Measurements from ENCODE around the gene CRACR2B. TPM values are rescaled to one million over a fixed set of nuclear protein-coding genes. Genes with fewer than 3 reads are reported as not detected.

CRACR2B gene
- total RNA-seq, 1 donor from 2014 or later, result 8.0 TPM

Other genes starting within 250 kb of the CRACR2B start
- 50.9 and 55.3 TPM in 2 replicates for gene IRF7, start 212.0 kb upstream of the CRACR2B start, total RNA-seq
- gene CDHR5, start 203.0 kb upstream of the CRACR2B start, total RNA-seq, result 0.07 TPM in 1 of 2 replicates, not detected in the other
- not detected in 2 replicates for gene SCT, start 200.7 kb upstream of the CRACR2B start, total RNA-seq
- gene DRD4, start 190.7 kb upstream of the CRACR2B start, total RNA-seq, result 0.14 and 0.39 TPM in 2 replicates
- gene DEAF1, start 132.7 kb upstream of the CRACR2B start, total RNA-seq, result 49.3 and 52.6 TPM in 2 replicates
- 21.9 and 22.6 TPM in 2 replicates for gene TMEM80, start 132.1 kb upstream of the CRACR2B start, total RNA-seq
- gene EPS8L2, start 121.7 kb upstream of the CRACR2B start, total RNA-seq, result 12.3 and 12.6 TPM in 2 replicates
- 261 and 277 TPM in 2 replicates for gene TALDO1, start 80.5 kb upstream of the CRACR2B start, total RNA-seq
- gene GATD1, start 50.4 kb upstream of the CRACR2B start, total RNA-seq, result 60.8 and 61.5 TPM in 2 replicates
- gene CEND1, start 37.8 kb upstream of the CRACR2B start, total RNA-seq, result 1.6 and 2.0 TPM in 2 replicates
- 57.4 and 57.9 TPM in 2 replicates for gene SLC25A22, start 29.6 kb upstream of the CRACR2B start, total RNA-seq
- gene PIDD1, start 22.7 kb upstream of the CRACR2B start, total RNA-seq, result 40.1 and 41.9 TPM in 2 replicates
- gene RPLP2, start 18.0 kb upstream of the CRACR2B start, total RNA-seq, result 2,156 and 2,169 TPM in 2 replicates
- gene PNPLA2, start 9.0 kb upstream of the CRACR2B start, total RNA-seq, result 43.0 and 50.3 TPM in 2 replicates
- 41.4 and 42.4 TPM in 2 replicates for gene CD151, start 5.0 kb downstream of the CRACR2B start, total RNA-seq
- gene POLR2L, start 14.6 kb downstream of the CRACR2B start, total RNA-seq, result 105 and 106 TPM in 2 replicates
- gene TSPAN4, start 14.9 kb downstream of the CRACR2B start, total RNA-seq, result 8.5 and 8.8 TPM in 2 replicates
- gene CHID1, start 82.9 kb downstream of the CRACR2B start, total RNA-seq, result 51.8 and 58.9 TPM in 2 replicates
- gene AP2A2, start 98.0 kb downstream of the CRACR2B start, total RNA-seq, result 59.6 and 69.5 TPM in 2 replicates
- not detected in 2 replicates for gene MUC6, start 208.8 kb downstream of the CRACR2B start, total RNA-seq
- not detected in 2 replicates for gene MUC2, start 247.0 kb downstream of the CRACR2B start, total RNA-seq